HFF-Myc (cell line): Measurements from ENCODE around the gene LARGE1.

Experiments
- DNase-seq: peaks from one replicate; pipeline ENCODE4 v3.0.0-alpha.2; 2011; ENCODE audit warnings: low read depth; ENCODE audit errors: extremely low read depth
- H3K4me3 ChIP-seq: replicated peaks from 2 replicates; pipeline ENCODE4 v1.5.1; 2011; ENCODE audit warnings: low read depth, mild to moderate bottlenecking, control low read depth, low read length
- CTCF ChIP-seq: IDR thresholded peaks from 2 replicates; pipeline ENCODE4 v1.5.1; 2012; ENCODE audit warnings: mild to moderate bottlenecking, low read depth, low read length, control low read depth; ENCODE audit errors: missing control alignments

Gene LARGE1

DNA sequence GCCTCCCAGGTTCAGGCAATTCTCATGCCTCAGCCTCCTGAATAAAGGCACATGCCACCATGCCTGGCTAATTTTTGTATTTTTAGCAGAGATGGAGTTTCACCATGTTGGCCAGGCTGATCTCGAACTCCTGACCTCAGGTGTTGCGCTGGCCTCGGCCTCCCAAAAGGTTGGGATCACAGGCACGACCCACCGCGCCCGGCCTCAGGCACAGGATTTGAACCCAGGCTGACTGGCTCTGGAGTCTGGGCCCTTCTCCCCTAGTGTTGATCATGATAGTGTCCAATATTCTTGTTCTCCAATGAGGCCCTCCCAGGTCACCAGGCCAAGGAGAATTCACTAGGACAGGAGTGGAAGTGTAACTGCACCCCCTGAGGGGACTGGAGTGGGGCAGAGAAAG is 401.9 kb downstream of the LARGE1 start:
- TF ChIP-seq CTCF = no peak
- H3K4me3 ChIP-seq = no peak overlapping the region
- DNase-seq = no peak

DNA sequence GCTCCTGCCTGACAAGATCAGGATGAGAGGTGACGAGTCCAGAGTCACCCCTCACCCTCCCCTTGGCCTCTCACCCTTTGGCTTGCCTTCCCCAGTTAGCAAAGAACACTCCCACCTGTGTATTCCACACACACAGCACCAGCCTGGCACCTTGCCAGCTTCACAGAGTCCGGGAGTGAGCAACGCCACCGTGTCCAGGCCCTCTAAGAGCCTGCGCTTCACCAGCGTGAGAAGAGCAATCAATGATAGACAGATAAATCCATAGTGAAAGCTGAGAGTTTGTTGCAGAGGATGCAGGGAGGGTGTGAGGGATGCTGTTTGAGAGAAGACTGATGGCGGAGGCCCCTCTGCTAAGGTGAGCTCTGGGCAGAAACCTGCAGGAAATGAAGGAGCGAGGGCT is 404.5 kb downstream of the LARGE1 start:
- H3K4me3 ChIP-seq = no peak overlapping the region
- DNase-seq = no peak
- TF ChIP-seq CTCF = no peak

DNA sequence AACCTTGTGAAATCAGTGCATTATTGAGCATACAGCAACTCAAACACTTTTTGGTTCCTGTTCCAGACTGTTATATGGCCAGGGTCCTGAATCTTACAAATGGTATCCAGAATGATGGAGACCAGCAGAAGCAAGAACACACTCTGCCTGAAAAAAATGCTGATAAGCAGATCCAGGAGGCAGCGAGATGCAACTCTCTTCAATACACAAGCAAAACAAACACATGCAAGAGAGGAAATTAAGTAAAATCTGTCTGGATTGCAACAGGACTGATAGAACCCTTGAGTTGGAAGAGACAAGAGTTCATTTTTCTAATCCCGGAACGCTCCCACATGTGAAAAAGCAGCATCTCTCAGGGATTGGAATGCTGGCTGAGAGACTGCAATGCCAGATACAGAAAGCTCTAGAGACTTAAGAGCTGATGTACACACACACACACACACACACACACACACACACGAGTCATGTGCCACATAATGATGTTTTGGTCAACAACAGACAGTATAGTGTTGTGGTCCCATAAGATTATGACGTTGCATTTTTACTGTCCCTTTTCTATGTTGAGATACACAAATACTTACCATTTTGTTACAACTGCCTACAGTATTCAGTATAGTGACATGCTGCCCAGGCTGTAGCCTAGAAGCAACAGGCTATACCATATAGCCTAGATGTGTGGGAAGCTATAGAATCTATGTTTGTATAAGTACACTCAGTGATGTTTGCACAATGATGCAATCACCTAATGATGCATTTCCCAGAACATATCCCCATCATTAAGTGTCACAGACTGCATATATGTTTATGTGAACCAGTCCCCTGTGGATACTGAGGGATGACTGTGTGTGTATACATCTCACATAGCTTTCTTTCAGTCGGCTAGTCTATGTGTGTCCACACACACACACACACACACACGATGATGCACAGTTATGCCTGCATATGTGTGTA is 406.6 kb downstream of the LARGE1 start:
- TF ChIP-seq CTCF = no peak
- H3K4me3 ChIP-seq = no peak overlapping the region
- DNase-seq = no peak

DNA sequence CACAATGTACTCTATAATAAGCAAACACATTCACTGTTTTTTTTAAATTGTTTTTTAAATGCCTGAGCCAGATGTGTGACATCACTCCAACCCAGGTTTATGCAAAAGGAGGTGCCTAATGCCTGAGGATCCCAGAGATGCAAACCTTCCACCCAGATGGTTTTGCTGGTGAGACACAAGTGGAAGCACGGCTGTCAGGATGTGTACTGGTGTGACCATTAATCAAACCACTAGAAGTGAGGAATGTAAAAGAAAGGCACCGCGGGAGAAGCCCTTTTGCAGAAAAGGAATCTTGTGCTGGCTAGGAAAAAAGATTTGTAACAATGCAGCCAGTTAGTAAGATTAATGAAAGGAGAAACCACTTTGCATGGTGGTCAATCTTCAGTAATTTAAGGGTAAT is 407.4 kb downstream of the LARGE1 start:
- no peak for DNase-seq
- H3K4me3 ChIP-seq = no peak overlapping the region
- TF ChIP-seq CTCF = no peak

DNA sequence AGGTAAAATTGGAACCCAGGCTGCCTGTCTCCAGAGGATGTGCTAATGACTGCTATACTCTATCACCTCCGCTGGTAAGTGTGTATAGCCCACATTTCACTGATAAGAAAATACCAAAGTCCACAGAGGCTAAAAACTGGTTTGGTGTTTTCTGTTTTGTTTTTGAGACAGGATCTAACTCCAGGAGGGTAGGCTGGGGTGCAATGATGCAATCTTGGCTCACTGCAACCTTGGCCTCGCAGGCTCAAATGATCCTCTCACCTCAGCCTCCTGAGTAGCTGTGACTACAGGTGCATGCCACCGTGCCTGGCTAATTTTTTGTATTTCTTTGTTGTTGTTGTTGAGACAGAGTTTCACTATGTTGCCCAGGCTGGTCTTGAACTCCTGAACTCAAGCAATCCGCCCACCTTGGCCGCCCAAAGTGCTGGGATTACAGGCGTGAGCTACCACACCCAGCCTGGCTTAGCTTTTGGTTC is 409.8 kb downstream of the LARGE1 start:
- no peak for DNase-seq
- no peak for TF ChIP-seq CTCF
- no peak overlapping the region for H3K4me3 ChIP-seq

DNA sequence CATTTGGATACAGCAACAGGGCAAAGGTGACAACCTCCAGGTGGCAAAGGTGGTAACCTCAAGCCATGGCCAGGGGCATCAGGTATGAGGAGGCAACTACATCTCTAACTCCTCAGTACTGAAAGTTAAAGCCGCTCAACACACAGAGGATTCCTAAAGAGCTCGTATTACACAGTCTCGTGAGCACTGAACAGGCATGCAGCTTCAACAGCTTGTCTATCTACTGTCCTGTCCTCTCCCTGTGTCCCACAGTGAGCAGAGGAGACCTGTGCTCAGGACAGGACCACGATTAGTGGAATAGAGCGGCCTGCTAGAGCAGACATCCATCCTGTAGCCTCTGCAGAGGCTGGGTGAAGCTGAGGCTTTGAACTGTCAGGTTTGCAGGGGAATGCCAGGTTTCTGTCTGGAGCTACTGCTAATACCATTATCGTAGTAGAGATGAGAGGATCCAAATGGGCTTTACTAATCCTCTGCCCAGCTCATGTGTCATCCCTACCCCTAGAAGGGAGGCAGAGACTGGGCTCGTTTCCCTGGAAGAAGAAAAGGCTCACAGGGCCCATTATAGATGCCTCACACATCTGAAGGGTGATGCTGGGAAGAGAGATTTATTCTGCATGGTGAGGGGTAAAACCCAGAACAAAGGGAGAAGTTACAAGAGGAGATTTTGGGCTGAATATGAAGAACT is 415.2 kb downstream of the LARGE1 start:
- no peak overlapping the region for H3K4me3 ChIP-seq
- no peak for TF ChIP-seq CTCF
- no peak for DNase-seq
